SHP77 treated with DMSO at 0.1 percent for 48 hours (cell line): ENCODE measurements around the gene USP6.
"Not testable (repeated sequence)": the region's sequence is repeated elsewhere in the genome, so short reads cannot be mapped to it uniquely, and the experiment has no call there.

Source experiments
- DNase-seq: peaks from one replicate; lab custom pipeline; 2025; lab: John Stamatoyannopoulos, UW

USP6 gene

GRCh38 chr17:5122056-5122455, 6.2 kb downstream of the USP6 start:
- DNase-seq = not testable (repeated sequence)

- DNase-seq = no peak
These were observed 6.9 kb downstream of the USP6 start for GRCh38 chr17:5122586-5123342.

- no peak for DNase-seq
These were observed 7.7 kb downstream of the USP6 start for GRCh38 chr17:5123343-5124124.

GRCh38 chr17:5124125-5124760, 8.4 kb downstream of the USP6 start:
- not testable (repeated sequence) for DNase-seq

- DNase-seq = not testable (repeated sequence)
These were observed 9.1 kb downstream of the USP6 start for GRCh38 chr17:5124896-5125295.

GRCh38 chr17:5126719-5127488, 11.1 kb downstream of the USP6 start:
- DNase-seq = no peak

GRCh38 chr17:5127910-5128309, 12.1 kb downstream of the USP6 start:
- DNase-seq = no peak

GRCh38 chr17:5128387-5128786, 12.6 kb downstream of the USP6 start:
- not testable (repeated sequence) for DNase-seq

GRCh38 chr17:5128905-5129535, 13.2 kb downstream of the USP6 start:
- no peak for DNase-seq

- DNase-seq = not testable (repeated sequence)
These were observed 13.9 kb downstream of the USP6 start for GRCh38 chr17:5129770-5130169.

- not testable (repeated sequence) for DNase-seq
These were observed 14.4 kb downstream of the USP6 start for GRCh38 chr17:5130261-5130660.

GRCh38 chr17:5130687-5131086, 14.9 kb downstream of the USP6 start:
- not testable (repeated sequence) for DNase-seq

GRCh38 chr17:5131146-5131715, 15.4 kb downstream of the USP6 start:
- no peak for DNase-seq

- DNase-seq = not testable (repeated sequence)
These were observed 16.1 kb downstream of the USP6 start for GRCh38 chr17:5131799-5132502.

GRCh38 chr17:5132503-5133225, 16.8 kb downstream of the USP6 start:
- not testable (repeated sequence) for DNase-seq

- DNase-seq = no peak
These were observed 17.5 kb downstream of the USP6 start for GRCh38 chr17:5133311-5133710.

- DNase-seq = not testable (repeated sequence)
These were observed 18.1 kb downstream of the USP6 start for GRCh38 chr17:5133961-5134360.

- not testable (repeated sequence) for DNase-seq
These were observed 18.7 kb downstream of the USP6 start for GRCh38 chr17:5134571-5134970.

- not testable (repeated sequence) for DNase-seq
These were observed 19.4 kb downstream of the USP6 start for GRCh38 chr17:5135131-5135712.
